ENCODE results near the gene USP13. TPM values are rescaled to one million over a fixed set of nuclear protein-coding genes. Genes with fewer than 3 reads are reported as not detected.

USP13 gene
- total RNA-seq (2022; extraction: Qiagen RNA extraction) = 8.1 to 12.7 TPM (median 9.8 TPM) in 5 replicates

GRCh38 chr3:179652447-179653095 is at the start of gene USP13:
Gene USP13, plus strand, starts transcription at chr3:179653040. Its CDS starts 186 bp downstream, at chr3:179653226.

GRCh38 chr3:179604321-179605078 is 48.3 kb upstream of the USP13 start, which contains the start of the genes MRPL47 and NDUFB5:
Gene MRPL47, minus strand, starts transcription at chr3:179604638. Its CDS starts 14 bp downstream, at chr3:179604624.
Gene NDUFB5, plus strand, starts transcription at chr3:179604794. Its CDS starts 22 bp downstream, at chr3:179604816.

Other genes starting within 250 kb of the USP13 start
- 10.6 to 18.9 TPM (median 16.3 TPM) in 5 replicates for gene GNB4, start 201.6 kb upstream of the USP13 start, total RNA-seq (2022; extraction: Qiagen RNA extraction)
- 48.9 to 76.4 TPM (median 53.0 TPM) in 5 replicates for gene ACTL6A, start 90.1 kb upstream of the USP13 start, total RNA-seq (2022; extraction: Qiagen RNA extraction)
- 35.4 to 44.4 TPM (median 37.7 TPM) in 5 replicates for gene MRPL47, start 48.4 kb upstream of the USP13 start, total RNA-seq (2022; extraction: Qiagen RNA extraction)
- 41.3 to 55.3 TPM (median 48.9 TPM) in 5 replicates for gene NDUFB5, start 48.2 kb upstream of the USP13 start, total RNA-seq (2022; extraction: Qiagen RNA extraction)

Data from A549 treated with Mapracorat at 1 μM for 4 hours (cell line).